ENCODE data around the gene TBC1D17.

Gene TBC1D17

DNA sequence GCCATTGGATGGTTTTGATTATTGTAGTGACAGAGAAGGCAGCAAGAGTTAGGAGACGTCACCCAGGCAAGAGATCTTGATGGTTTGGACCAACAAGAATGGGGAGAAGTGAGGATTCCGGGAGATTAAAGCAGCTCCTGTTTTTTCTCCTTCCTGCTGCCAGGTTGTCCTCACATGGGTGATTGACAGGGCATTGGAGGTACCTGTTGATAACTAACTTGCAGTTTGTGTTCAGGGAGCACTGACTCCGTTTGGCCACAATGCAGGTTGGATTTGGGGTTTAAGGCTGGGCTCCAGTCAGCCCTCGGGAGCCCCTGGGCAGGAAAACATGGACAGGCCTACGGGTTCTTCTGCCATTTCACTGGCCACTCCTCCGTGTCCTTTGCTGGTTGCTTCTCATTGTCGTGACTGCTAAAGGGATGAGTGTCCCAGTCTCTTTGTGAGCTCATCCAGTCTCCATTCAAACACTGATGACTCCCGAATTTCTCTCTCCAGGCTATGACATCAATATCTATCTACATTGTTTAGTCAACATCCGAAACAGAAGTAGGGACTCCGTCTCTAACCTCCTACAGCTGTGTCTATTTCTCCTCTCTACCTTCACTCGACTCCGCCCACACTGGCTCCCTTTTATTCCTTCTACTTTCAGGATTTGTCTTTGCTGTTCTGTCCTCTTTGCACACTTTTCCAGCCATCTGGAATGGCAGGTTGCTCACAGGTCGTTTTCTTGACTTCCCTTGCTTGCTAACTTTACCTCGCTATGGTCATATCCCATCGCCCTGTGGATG is 27.9 kb upstream of the TBC1D17 start:
- DNase-seq: no peak

DNA sequence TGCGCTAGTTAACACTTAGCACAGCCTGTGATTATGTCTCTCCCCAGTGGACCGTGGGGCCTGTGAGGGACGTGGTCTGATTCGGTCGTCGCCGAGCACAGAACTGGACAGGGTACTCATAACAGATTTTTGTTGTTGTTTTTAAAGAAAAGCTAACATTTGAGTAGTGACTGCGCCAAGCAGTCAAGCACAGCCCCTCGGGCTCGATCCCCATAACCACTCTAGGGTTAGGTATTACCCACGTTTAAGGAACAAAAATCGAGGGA is 27.3 kb upstream of the TBC1D17 start:
- DNase-seq: no peak

DNA sequence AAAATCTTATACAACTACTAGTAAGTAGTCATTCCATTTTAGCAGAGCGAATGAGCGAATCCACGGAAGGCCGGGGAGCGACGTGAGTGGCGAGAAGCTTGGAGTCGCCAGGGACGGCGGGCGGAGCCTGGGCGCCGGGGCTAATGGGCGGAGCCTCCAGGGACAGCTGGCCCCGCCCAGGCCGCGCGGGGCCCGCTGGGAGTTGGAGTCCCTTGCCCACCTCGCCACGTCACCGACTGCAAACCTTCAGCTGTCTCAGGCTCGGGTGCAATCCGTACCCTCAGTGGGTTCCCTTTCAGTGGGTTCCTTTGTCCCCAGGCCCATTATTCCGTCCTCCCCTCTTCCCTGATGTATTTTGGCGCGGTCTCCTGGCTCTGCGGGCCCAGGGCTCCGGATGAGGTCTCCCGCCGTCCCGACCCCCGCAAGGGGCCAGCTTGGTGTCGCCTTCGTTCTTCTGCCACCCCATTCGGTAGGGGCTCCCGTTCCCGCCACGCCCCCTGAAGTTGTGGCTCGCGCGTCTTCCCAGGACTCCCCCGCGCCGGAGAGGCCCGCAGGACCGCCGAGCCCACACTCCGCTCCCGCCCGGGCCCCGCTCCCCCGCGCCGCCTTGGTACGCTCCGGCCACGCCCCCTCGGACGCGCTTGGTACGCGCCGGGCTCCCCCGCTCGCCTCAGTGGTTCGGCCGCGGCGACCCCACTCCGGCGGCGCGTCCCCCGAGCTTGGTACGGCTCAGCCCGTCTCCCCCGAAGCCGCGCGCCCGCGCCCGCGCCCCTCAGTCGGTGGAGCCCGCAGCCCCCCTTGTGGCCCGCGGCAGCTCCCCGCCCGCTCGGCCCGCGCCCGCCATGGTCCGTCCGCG is 26.8 kb upstream of the TBC1D17 start, which contains the start of gene PTOV1:
TSS of gene PTOV1 (plus strand) at position 673 of the 856 bp plus-strand sequence.
- DNase-seq: peak; percentile 90

DNA sequence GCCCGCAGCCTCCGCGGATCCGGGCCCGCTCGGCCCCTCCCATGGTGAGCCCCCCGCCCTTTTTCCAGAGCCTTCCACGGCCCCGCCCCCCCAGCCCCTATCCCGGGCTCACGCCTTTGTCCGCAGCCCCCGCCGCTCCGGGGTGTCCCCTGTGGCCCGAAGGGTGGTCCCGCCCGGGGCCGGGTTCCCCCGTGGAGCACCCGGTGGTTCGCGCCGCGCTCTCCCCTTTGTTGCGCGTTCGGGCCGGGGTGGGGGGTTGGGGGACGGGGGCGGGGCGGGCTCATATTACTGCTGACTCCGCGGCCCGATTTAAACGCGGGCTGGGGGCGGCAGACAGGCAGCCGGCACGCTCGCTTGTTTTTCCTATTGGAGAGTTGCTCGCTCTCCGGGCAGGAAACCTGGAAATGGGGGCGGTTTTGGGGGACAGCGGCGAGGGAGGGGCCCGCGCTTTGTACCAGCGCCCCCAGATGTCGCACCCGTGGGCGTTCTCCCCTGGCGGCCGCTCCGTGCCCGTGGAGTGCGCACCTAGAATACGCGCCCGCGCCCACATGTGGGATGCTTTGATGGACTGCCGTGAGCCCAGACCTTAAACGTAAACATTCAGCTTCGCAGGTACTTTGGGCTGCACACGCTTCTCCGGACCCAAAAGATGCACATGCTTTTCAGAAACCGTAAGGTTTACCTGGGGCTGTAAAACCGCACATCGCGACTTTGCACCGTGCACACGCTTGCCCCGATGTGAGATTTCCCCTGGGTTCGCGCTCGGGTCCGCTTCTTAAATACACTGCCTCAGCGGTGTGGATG is 25.8 kb upstream of the TBC1D17 start:
- peak; percentile 46 for DNase-seq

DNA sequence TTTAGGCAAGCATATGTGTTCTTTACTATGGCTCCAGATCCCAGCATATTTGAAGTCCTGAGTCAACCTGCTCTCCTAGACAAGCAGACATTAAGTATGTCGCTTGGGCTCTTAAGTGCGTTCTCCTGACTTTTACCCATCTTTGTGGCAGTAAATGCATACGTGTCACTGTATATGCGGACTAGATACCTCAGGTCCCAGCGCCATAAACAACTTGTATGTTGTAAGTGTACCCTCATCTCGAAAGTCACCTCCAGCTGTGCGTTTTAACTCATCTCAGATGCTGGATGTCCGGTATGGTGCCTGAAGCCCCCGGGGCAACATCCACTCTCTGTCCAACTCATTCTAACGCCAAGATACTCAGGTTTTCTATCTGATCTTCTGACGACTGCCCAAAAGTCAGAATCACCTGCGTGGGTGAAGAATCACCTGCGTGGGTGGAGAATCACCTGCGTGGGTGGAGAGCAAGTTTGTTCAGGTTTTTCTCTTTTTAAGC is 24.8 kb upstream of the TBC1D17 start:
- DNase-seq: no peak

DNA sequence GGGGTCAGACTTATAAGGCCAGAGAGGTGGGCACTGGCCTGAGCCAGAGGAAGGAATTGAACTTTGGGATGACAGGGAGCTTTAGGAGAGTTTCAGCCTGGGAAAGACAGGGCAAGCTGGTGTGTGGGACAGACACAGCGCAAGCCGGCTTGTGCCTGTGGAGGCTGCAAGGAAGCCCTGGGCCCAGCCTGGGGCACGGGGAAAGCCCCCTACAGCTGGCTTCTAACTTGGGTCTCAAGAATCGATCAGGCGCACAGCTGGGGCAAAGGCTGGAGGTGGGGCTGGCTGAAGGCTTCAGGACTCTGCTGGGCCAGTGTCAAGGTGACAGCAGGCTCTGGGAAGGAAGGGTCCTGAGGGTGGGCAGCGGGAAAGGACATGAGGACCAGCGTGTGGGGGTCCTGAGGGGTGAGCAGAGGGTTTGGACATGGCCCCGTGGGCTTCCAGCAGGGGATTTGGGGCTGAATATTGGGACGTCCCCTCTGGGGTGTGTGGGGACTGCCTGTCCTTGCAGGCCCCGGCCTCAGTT is 23.6 kb upstream of the TBC1D17 start:
- DNase-seq: no peak

DNA sequence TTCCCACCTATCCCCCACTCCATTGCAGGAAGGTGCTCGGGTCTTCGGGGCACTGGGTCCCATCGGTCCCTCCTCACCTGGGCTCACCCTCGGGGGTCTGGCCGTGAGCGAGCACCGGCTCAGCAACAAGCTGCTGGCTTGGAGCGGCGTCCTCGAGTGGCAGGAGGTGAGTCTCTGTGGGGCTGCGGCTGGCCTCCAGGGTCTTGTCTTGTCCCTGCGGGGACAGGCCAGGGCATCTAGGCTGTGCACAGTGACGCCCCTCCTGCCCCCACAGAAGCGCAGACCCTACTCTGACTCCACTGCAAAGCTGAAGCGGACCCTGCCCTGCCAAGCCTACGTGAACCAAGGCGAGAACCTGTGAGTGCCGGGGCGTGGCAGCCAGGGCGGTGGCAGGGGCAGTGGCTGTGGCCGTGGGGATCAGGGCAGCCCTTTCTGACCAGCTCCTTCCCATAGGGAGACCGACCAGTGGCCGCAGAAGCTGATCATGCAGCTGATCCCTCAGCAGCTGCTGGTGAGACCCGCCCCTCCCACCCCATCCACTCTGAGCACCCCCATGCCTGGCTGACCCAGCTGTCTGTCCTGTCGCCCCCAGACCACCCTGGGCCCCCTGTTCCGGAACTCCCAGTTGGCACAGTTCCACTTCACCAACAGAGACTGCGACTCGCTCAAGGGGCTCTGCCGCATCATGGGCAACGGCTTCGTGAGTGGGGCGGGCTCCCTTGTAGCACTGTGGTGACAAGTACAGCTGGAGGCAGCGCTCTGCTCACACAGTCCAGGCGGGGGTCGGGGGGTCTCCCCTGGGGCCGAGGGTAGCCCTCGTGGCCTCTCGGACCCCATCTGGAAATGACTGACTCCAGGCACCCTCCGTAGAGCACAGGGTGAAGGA is 22.9 kb upstream of the TBC1D17 start:
- DNase-seq: no peak

DNA sequence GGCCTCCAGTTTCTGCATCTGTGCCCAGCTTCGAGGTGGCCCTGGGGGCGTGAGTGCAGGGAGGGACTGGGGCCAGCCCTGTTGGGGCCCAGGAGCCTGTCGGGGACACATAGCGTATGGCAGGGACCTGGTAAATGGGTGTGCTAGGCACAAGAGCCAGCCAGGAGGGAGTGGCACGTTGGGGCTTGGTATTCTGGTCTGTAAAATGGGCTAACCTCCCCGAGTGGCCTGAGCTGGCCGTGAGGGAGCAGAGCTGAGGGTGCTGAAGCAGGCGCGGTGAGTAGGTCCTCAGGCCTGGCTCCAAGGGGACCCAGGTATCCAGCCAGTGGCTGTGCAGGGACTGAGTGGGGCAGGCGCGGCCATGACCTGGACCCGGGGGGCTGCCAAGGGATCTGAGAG is 22.2 kb upstream of the TBC1D17 start:
- no peak for DNase-seq

DNA sequence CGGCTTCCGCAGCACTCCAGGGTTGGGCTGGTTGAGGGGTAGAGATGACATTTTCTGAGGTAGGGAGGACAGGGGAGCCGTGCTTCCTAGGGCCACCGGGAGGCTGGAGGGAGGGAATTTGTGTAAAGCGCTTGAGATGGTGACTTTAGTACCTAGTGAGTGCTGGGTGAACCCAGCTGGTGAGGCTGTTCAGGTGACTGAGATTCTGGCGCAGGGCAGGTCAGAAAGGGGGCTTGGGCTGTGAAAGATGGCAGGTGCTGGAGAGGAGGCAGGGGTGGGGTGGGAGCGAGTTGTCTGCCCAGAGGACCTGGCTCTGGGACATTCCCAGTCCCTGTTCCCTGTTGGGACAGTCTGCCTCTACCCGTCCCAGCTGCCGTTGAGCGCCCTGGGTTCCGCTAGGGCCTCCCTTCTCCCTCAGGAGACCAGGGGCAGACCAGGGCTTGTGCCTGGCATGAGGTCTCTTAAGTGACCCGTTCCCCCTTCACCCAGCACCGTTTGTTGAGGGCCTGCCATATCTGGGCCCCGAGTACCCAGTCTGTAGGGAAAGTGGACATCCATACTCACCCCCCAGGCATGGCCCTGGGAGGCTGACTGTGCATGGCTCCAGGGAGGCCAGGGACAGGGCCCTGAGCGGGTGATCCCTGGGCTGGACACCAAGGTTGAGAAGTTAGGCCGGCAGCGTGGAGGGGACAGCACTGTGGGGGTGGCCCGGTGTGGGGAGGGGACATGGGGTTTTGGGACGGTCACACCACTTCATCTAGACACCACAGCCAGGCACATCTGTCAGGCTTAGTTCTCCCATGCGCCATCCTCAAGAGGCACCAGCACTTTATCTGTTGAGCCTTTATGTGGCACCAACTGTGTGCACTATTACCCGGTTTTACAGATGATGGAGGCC is 21.6 kb upstream of the TBC1D17 start:
- no peak for DNase-seq

DNA sequence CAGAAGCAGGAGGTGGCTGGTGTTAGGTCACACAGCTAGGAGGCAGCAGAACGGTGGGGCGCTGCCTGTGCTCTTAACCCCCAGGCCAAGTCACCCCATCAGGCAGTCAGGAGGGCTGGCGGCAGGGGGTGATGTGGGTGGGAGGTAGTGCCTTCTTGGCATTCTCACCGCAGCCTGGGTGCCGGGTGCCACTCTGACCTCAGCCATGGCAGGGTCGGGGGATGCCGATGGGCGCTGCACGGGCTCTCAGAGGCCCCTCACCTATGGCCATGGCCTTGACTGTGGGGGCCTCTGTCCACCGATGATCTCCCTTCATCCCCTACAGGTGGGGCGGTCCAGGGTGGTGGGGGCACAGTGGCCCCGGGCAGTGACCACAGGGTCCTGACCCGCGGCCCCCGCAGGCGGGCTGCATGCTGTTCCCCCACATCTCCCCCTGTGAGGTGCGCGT is 20.9 kb upstream of the TBC1D17 start:
- no peak for DNase-seq

DNA sequence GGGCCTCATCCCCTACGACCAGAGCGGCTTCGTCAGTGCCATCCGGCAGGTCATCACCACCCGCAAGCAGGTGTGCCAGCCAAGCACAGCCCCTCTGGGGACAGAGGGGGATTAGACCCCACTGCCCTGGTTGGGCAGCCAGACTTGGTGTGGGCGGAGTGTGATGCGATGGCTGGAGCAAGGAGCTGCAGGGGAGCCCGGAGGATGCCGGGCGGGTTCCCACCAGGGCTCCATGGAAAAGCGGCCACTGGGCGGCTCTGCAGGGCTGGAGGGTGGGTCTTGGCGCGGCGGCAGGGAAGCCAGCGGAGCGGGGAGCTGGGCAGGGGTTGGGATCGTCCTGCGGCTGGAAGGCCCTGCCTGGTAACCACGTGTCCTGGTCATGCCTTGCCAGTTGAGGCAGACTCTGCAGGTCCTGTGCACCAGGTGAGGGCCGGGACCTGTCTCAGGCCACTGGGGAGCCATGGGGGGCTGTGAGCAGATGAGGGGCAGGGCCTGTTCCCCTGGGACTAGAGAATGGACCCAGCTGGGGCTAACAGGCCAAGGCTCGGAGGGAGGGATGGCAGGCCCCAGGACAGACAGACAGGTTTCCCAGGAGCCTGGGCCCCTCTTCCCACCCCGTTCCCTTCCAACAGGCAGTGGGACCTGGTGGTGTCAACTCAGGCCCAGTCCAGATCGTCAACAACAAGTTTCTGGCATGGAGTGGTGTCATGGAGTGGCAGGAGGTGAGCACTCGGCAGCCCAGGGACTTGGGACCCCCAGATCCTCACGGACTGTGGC is 20.3 kb upstream of the TBC1D17 start:
- no peak for DNase-seq

DNA sequence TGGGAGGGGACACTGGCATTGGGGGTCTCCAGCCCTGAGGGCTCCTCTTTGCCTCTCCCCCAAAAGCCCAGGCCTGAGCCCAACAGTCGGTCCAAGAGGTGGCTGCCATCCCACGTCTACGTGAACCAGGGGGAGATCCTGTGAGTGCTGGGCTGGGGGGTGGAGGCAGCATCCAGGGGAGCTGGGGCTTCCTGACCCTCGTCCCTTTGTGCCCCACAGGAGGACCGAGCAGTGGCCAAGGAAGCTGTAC is 19.7 kb upstream of the TBC1D17 start:
- DNase-seq: no peak

DNA sequence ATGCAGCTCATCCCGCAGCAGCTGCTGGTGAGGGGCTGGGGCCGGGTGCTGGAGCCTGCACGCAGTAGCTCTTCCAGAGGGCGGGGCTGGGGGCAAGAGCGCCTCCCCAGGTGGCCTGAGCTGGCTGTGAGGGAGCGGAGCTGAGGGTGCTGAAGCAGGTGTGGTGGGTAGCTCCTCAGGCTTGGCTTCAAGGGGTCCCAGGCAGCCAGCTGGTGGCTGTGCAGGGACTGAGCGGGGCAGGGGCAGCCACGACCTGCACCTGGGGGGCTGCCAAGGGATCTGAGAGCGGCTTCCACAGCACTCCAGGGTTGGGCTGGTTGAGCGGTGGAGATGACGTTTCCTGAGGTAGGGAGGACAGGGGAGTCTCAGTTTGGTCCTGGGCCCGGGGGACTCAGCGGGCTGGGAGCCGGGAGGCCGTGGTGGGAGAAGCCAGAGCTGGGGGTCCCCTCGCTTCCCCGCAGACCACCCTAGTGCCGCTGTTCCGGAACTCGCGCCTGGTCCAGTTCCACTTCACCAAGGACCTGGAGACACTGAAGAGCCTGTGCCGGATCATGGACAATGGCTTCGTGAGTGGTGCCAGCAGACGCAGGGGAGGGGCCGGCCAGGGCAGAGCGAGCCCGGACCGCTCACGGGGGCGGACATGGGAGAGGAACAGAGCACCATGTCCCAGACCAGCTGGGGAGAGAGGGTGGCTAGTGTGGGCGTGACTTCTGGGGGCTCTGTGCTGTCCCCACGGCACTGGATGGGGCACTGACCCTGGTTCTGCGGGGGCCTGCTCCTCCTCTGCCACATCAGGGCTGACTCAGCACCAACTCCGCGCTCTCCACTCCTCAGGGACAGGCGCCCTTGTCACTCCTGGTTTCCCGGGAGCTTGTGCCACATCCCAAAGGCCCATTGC is 19.2 kb upstream of the TBC1D17 start:
- no peak for DNase-seq

DNA sequence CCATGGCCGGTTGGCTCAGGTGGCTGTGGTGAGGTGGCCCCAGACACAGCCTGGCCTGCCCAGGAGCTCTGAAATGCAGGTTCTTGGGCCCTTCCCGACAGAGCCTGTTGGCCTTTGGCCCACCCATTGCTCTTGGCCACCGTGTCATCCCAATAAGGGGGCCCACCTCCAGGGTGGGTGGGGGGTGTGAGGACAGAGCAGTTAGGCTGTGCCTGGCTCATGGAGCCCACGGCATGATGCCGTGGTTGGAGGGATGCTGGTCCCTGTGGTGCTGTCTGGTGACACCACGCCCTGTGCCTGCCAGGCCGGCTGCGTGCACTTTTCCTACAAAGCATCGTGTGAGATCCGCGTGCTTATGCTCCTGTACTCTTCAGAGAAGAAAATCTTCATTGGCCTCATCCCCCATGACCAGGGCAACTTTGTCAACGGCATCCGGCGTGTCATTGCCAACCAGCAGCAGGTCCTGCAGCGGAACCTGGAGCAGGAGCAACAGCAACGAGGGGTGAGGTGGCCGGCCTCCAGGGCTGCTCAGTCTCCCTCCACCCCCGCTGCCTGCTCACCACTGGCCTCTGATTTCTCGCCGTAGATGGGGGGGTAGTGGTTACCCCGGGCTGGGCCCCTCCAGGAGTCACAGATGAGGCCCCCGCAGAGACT is 17.7 kb upstream of the TBC1D17 start:
- DNase-seq: no peak

DNA sequence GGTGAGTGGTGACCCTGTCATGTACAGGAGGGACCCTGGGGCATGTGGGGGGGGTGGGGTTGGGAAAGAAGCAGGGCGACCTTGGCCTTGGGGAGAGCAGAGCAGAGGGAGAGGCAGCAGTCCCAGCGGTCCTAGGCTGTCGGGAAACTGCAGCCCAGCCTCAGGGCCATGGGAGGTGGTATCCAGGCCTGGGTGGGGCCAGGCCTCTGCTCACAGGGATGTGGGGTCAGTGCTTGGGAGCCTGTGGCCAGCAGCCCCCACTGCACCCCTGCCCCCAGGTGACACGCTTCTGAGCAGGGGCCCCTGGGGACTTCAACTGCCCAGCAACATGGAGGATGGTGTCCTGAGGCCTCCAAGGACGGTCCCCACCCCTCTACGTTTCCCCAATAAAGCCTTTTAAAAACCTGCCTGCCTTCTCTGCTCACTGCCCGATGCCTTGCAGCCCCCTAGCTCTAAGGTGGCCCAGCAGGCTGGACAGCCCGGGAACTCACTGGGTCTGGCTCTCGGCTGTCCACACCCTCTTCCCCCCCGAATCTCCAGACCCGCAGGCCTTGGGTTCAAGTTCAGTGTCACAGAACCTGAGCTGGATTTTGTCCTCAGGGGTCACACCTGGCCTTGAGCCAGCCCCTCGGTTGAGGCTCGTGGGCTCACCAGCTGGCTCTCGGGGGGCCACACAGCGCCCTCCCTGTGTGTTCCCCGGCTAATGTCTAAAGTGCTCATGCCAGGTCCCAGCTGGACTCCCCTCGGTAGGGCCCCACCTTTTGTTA is 17.0 kb upstream of the TBC1D17 start:
- DNase-seq: no peak

DNA sequence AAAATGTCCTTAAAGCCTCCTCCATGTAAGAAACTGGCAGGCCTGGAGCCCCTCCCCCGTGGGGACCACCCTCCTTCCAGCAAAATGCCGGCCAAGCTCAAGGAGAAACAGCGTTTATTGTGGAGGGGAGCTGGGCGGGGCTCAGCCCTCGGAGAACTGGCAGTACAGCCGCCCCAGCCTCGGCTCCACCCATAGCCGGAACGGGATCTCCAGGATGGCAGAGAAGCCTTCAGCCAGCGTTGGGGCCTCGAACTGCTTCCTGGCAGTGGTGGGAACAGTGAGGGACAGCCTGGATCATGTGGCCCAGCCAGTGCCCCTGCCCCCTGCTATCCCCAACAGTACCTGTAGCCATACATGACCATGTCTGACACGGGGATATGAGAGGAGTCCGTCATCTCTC is 16.4 kb upstream of the TBC1D17 start:
- no peak for DNase-seq

DNA sequence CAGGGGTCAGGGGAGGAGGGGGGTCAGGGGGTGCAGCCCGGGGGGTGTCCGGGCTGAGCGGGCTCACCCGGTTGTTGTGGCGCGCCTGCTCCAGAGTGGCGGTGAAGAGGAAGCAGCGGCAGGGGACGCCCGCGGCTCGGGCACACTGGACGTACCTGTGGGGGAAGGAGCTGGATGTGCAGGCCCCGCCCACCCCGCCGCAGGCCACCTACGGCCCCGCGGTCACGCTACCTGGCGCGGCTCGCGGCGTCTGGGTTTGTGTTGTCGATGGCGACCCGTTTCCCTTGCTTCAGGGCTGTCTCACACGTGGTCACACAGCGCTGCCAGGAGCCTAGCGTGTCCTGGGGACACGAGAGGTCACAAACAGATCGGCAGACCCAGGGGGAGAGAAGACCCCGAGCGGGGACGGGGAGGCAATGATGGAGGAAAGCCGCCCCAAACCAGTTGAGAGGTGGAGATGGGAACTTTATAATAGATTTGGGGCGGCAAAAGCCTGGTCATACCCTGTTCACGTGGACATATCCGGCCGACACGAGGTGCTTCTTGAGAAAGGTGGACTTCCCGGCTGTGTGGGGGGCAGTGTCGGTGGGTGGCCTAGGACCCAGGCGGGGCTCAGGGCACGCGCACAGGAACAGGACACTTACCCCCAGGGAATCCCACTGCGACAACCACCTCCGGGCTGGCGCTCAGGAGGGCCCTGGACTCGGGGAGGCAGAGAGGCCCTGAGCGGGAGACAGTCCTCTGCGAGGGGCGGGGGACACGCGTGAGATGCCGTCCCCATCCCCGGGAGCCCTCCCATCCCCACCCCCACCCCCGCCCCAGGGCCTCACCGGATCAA is 15.7 kb upstream of the TBC1D17 start:
- DNase-seq: no peak

Data from CD4-positive, alpha-beta T cell treated with Interleukin-17A for 1 hour (primary cell).